TTC549 (cell line): ENCODE results near the gene RPP14.
"Not testable (repeated sequence)": the region's sequence is repeated elsewhere in the genome, so short reads cannot be mapped to it uniquely, and the experiment has no call there.

Experiments used
- FAIRE-seq: peaks from 2 replicates; lab custom pipeline; 2012; peaks lifted over from hg19 to GRCh38; lab: Jason Lieb, UNC

Gene RPP14

DNA sequence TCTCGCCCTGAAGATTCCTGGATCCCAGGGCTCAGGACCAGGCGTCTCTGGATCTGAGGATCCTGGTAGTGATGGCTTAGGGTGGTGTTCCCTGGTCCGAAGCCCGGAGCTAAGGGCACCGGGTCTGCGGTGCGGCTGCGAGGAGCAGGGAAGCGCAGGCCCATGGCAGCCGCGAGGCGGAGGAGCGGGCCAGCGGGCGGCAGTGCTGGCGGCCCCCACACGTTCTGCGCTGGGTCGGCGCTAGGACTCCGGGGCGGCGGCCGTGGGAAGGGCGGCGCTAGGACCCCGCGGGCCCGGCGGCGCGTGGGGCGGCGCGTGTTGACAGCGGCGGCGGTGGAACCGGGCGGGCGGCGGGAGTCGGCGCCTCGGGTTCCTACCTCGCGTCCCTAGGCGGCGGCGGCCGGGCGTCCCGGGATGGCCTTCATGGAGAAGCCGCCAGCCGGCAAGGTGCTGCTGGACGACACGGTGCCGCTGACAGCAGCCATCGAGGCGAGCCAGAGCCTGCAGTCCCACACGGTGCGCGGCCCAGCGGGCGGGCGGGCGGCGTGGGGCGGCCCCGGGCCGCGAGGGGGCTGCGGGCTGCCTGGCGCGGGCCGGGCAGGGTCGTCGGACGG is 26.6 kb downstream of the RPP14 start, which contains the start of gene PXK:
Gene PXK (plus strand): TSS at position 318 of the 614 bp plus-strand sequence. CDS start 97 bp downstream, at position 415.
- FAIRE-seq = no peak

- no peak for FAIRE-seq
Measured at GRCh38 chr3:58333206-58334012, 27.4 kb downstream of the RPP14 start.

DNA sequence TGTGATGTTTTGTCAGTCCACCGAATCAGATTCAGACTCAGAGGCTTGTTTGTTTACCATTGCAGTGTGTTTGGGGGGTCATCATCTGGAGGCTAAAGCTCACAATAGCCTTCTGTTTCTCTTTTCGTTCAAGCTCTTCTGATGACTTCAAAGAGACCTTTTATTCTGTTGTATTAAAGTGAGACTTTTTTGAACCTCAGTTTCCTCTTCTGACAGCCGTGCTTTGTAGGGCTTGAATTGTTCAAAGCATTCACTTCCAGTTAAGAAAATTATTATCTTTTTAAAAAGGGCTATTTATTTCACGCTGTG is 27.9 kb downstream of the RPP14 start:
- no peak for FAIRE-seq

- FAIRE-seq = no peak
Measured at GRCh38 chr3:58334506-58334884, 28.4 kb downstream of the RPP14 start.

DNA sequence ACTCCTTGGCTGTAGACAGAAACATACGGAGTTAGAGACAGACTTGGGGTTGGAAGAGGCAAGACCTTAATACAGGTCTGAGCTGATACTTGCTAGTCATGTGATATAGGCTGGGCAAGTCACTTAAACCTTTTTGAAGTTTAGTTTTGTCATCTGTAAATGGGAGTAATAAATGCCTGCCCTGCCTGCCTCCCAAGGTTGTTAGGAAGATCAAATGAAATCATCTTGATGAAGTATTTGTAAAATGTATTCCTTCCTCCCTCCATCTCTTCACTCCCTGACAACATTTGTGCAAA is 29.6 kb downstream of the RPP14 start:
- no peak for FAIRE-seq

DNA sequence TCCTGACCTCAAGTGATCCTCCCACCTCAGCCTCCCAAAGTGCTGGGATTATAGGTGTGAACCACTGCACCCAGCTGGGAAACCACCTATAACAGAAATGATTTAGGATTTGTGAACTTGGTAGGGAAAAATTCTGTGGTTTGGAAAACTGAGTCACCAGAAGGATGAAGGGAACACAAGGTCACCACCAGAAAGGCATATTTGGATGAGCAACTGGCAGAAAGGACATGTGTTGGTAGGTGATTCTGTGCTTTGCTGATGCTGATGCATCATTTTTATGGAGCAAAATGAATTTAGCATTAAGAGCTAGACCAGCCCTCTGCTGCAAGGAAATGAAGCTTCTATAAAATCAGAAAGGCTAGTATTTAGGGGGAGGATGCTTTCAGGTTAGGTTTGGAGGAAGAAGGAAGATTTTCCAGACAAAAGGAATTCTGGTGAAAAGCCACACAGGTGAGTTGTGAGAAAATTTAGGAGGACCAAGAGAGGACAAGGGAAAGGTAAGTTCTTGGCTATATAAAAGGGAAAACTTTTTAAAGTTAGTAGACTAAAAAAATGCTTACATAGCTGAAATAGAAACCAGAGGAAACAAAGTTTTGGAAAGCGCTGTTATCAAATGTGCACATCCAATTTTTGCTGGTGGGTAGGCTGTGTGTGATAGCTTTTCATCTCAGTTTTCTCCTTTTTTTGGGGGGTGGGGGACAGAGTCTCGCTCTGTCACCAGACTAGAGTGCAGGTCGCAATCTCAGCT is 30.3 kb downstream of the RPP14 start:
- FAIRE-seq = no peak

DNA sequence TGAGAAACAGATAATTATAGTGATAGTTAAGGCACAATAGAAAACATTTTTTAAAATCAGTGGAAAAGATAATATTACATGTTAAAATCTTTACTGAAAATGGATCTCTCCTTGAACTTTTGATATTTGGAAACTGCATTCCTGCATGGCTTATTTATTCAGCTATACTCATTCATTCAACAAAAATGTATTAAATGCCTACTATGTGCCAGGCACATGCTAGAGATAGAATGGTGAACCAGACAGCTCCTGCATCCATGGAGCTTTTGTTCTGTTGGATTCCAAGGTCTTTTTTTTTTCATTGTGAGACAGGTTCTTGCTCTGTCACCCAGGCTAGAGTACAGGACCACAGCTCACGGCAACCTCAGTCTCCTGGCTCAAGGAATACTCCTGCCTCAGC is 31.1 kb downstream of the RPP14 start:
- no peak for FAIRE-seq

DNA sequence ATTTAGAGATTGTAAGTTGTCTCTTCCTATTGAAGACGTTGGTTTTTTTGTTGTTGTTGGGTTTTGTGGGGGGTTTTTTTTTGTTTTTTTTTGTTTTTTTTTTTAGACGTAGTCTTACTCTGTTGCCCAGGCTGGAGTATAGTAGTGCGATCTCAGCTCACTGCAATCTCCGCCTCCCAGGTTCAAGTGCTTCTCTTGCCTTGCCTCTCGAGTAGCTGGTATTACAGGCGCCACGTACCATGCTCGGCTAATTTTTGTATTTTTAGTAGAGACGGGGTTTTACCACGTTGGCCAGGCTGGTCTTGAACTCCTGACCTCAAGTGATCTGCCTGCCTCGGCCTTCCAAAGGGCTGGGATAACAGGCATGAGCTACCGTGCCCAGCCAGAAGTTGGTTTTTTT is 33.1 kb downstream of the RPP14 start:
- not testable (repeated sequence) for FAIRE-seq

GRCh38 chr3:58340594-58341244 is 34.7 kb downstream of the RPP14 start:
- no peak for FAIRE-seq

- FAIRE-seq = no peak
Measured at GRCh38 chr3:58341376-58341775, 35.3 kb downstream of the RPP14 start.

GRCh38 chr3:58342676-58343075 is 36.6 kb downstream of the RPP14 start:
- FAIRE-seq = no peak

- no peak for FAIRE-seq
Measured at GRCh38 chr3:58345457-58345856, 39.4 kb downstream of the RPP14 start.

DNA sequence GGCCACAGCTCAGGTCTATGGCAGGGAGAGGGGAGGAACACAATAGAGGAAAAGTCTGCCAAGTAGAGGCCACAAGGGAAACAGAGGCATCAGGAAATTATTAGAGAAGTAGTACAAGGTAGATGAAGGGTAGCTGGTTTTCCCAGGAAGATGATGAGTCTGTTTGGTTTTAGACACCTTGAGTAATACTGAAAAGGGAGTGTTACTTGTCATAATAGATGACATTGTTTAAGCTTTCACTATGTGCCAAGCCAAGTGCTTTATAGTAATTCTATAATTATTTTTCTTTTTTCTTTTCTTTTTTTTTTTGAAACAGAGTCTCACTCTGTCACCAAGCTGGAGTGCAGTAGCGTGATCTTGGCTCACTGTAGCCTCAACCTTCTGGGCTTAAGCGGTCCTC is 40.3 kb downstream of the RPP14 start:
- FAIRE-seq = no peak

- no peak for FAIRE-seq
Measured at GRCh38 chr3:58347984-58348383, 41.9 kb downstream of the RPP14 start.

- no peak for FAIRE-seq
Measured at GRCh38 chr3:58349792-58350626, 44.0 kb downstream of the RPP14 start.

- FAIRE-seq = no peak
Measured at GRCh38 chr3:58350627-58351013, 44.6 kb downstream of the RPP14 start.

- no peak for FAIRE-seq
Measured at GRCh38 chr3:58351920-58352319, 45.9 kb downstream of the RPP14 start.

DNA sequence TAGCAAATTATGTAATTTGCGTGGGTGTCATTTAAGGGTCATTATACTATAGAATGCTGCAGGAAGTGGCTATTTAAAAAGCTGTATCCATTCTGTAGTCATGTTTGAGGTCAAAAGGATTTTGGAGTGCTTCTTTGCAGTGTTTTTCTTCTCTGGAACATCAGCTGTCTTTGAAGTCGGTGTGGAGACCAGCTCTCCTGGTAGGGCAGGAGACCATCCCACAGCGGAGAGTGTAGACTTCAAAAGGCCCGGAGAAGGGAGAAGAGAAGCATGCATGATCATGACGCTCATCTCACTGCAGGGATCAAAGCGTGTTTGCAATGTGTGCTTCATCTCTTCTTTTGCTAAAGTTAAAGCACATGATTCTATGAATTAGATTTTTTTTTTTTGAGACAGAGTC is 46.6 kb downstream of the RPP14 start:
- FAIRE-seq = no peak

GRCh38 chr3:58353722-58354553 is 47.9 kb downstream of the RPP14 start:
- FAIRE-seq = no peak

- no peak for FAIRE-seq
Measured at GRCh38 chr3:58355179-58355578, 49.1 kb downstream of the RPP14 start.

DNA sequence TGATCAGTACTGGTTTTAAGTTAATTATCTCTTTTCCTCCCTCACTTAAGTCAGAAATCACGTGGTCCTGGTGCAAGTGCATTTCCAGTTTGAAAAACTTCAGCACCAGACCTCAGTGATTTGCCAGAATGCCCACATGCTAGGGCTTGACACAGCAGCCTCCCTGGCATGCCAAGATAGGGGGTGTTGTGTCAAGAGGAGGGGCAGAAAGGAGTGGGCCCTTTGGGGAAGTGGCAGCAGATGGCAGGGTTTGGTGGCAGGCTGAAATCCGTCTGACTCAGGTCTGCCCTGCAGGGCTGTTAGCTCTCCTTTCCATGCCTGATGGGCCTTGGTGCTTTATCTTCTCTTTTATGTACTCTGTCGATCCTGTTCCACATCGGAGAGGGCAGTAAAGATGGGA is 50.0 kb downstream of the RPP14 start:
- no peak for FAIRE-seq
